H9 (cell line): ENCODE measurements around the gene ZNF445. TPM values are rescaled to one million over a fixed set of nuclear protein-coding genes. Genes with fewer than 3 reads are reported as not detected.

Experiments used
- DNase-seq: peaks from one replicate; pipeline ENCODE4 v3.0.0-alpha.2; 2017
- H2AFZ ChIP-seq: one replicate; pipeline ENCODE4 v1.6.1; 2013; ENCODE audit warnings: mild to moderate bottlenecking, low read length, control low read depth, moderate library complexity
- H2AK5ac ChIP-seq: 2 replicates; pipeline ENCODE4 v1.6.1; 2013; ENCODE audit warnings: low read length, control low read depth, mixed read lengths; ENCODE audit not compliant: insufficient read length
- H2BK120ac ChIP-seq: one replicate; pipeline ENCODE4 v1.6.1; 2013; ENCODE audit warnings: low read depth, mild to moderate bottlenecking, low read length, control low read depth, inconsistent platforms; ENCODE audit not compliant: poor library complexity, severe bottlenecking
- H2BK12ac ChIP-seq: 2 replicates; pipeline ENCODE4 v1.6.1; 2013; ENCODE audit warnings: low read length, control low read depth, mixed read lengths, low read depth; ENCODE audit not compliant: insufficient read length
- H2BK15ac ChIP-seq: 2 replicates; pipeline ENCODE4 v1.6.1; 2013; ENCODE audit warnings: low read depth, low read length, control low read depth
- H2BK20ac ChIP-seq: one replicate; pipeline ENCODE4 v1.6.1; 2013; ENCODE audit warnings: low read depth, mild to moderate bottlenecking, low read length, control low read depth, inconsistent platforms; ENCODE audit not compliant: poor library complexity, severe bottlenecking
- H2BK5ac ChIP-seq: 2 replicates; pipeline ENCODE4 v1.6.1; 2013; ENCODE audit warnings: low read length, control low read depth, mixed read lengths; ENCODE audit not compliant: insufficient read length
- H3K14ac ChIP-seq: 2 replicates; pipeline ENCODE4 v1.6.1; 2013; ENCODE audit warnings: low read length, control low read depth; ENCODE audit not compliant: insufficient read depth
- H3K18ac ChIP-seq: 2 replicates; pipeline ENCODE4 v1.6.1; 2013; ENCODE audit warnings: low read depth, mild to moderate bottlenecking, mixed read lengths, low read length, control low read depth; ENCODE audit not compliant: insufficient read length
- H3K23ac ChIP-seq: 2 replicates; pipeline ENCODE4 v1.6.1; 2013; ENCODE audit warnings: low read length, control low read depth, mixed read lengths, low read depth; ENCODE audit not compliant: insufficient read length
- H3K23me2 ChIP-seq: 2 replicates; pipeline ENCODE4 v1.6.1; 2013; ENCODE audit warnings: low read depth, mild to moderate bottlenecking, mixed read lengths, low read length, control low read depth; ENCODE audit not compliant: insufficient read length, poor library complexity, severe bottlenecking
- H3K27ac ChIP-seq: 2 replicates; pipeline ENCODE4 v1.5.1; 2013; ENCODE audit warnings: low read length, control low read depth, mixed read lengths, low read depth; ENCODE audit not compliant: insufficient read length
- H3K27me3 ChIP-seq: 2 replicates; pipeline ENCODE4 v1.6.1; 2013; ENCODE audit warnings: low read length, control low read depth, inconsistent platforms; ENCODE audit not compliant: insufficient read depth
- H3K4ac ChIP-seq: 2 replicates; pipeline ENCODE4 v1.6.1; 2013; ENCODE audit warnings: low read depth, mild to moderate bottlenecking, control low read depth, inconsistent platforms, low read length, moderate library complexity
- H3K4me1 ChIP-seq: 2 replicates; pipeline ENCODE4 v1.6.1; 2013; ENCODE audit warnings: low read length, control low read depth, inconsistent platforms; ENCODE audit not compliant: insufficient read depth
- H3K4me2 ChIP-seq: 2 replicates; pipeline ENCODE4 v1.6.1; 2013; ENCODE audit warnings: low read length, control low read depth, mixed read lengths; ENCODE audit not compliant: insufficient read length, insufficient read depth
- H3K56ac ChIP-seq: 2 replicates; pipeline ENCODE4 v1.6.1; 2013; ENCODE audit warnings: low read depth, mild to moderate bottlenecking, mixed read lengths, low read length, control low read depth; ENCODE audit not compliant: insufficient read length
- H3K79me1 ChIP-seq: 2 replicates; pipeline ENCODE4 v1.6.1; 2013; ENCODE audit warnings: low read depth, mild to moderate bottlenecking, moderate library complexity, low read length, control low read depth, inconsistent platforms; ENCODE audit not compliant: insufficient read depth, poor library complexity, severe bottlenecking
- H3K79me2 ChIP-seq: 2 replicates; pipeline ENCODE4 v1.6.1; 2013; ENCODE audit warnings: low read length, control low read depth, inconsistent platforms; ENCODE audit not compliant: insufficient read depth
- H3K9ac ChIP-seq: 2 replicates; pipeline ENCODE4 v1.6.1; 2013; ENCODE audit warnings: low read length, control low read depth, mixed read lengths; ENCODE audit not compliant: insufficient read length; ENCODE audit errors: extremely low read depth
- H3K9me3 ChIP-seq: one replicate; pipeline ENCODE4 v1.6.1; 2013; ENCODE audit warnings: low read depth, low read length, inconsistent platforms; ENCODE audit not compliant: control insufficient read depth
- H3T11ph ChIP-seq: one replicate; pipeline ENCODE4 v1.6.1; 2013; ENCODE audit warnings: mild to moderate bottlenecking, low read length, control low read depth, inconsistent platforms
- H4K20me1 ChIP-seq: one replicate; pipeline ENCODE4 v1.6.1; 2013; ENCODE audit not compliant: control insufficient read depth, insufficient read length, insufficient read depth
- H4K5ac ChIP-seq: 2 replicates; pipeline ENCODE4 v1.6.1; 2013; ENCODE audit warnings: low read depth, mild to moderate bottlenecking, mixed read lengths, low read length, control low read depth; ENCODE audit not compliant: insufficient read length
- H4K8ac ChIP-seq: replicated peaks from 2 replicates; pipeline ENCODE4 v1.6.1; 2013; ENCODE audit warnings: low read length, control low read depth, mixed read lengths, low read depth; ENCODE audit not compliant: insufficient read length
- H4K91ac ChIP-seq: 2 replicates; pipeline ENCODE4 v1.6.1; 2013; ENCODE audit warnings: low read depth, mild to moderate bottlenecking, moderate library complexity, mixed read lengths, low read length, control low read depth; ENCODE audit not compliant: insufficient read length
- H3K27ac Mint-ChIP-seq, 3 experiments: 2 replicates in 2 of 3; 3 replicates in 1 of 3; pipeline ENCODE4 v1.8.0; 2020 to 2021; ENCODE audit warnings: mixed read lengths in 3 of 3, mild to moderate bottlenecking in 1 of 3, moderate library complexity in 1 of 3
- H3K27me3 Mint-ChIP-seq: 2 replicates; pipeline ENCODE4 v1.8.0; 2021; ENCODE audit warnings: low read depth, mild to moderate bottlenecking, moderate library complexity, mixed read lengths
- H3K36me3 Mint-ChIP-seq, 3 experiments: 2 replicates in 2 of 3; 3 replicates in 1 of 3; pipeline ENCODE4 v1.8.0; 2020 to 2021; ENCODE audit warnings: low read depth in 3 of 3, mixed read lengths in 3 of 3; ENCODE audit not compliant: insufficient read depth in 1 of 3
- H3K4me1 Mint-ChIP-seq, 2 experiments: 2 replicates each; pipeline ENCODE4 v1.8.0; 2020; ENCODE audit warnings: mixed read lengths in 2 of 2
- H3K4me3 Mint-ChIP-seq, 2 experiments: 2 replicates in 1 of 2; 3 replicates in 1 of 2; pipeline ENCODE4 v1.8.0; 2020 to 2021; ENCODE audit warnings: mild to moderate bottlenecking in 2 of 2, mixed read lengths in 2 of 2, moderate library complexity in 1 of 2
- H3K9me3 Mint-ChIP-seq, 2 experiments: 2 replicates in 1 of 2; 3 replicates in 1 of 2; pipeline ENCODE4 v1.8.0; 2020; ENCODE audit warnings: mild to moderate bottlenecking in 2 of 2, mixed read lengths in 2 of 2, moderate library complexity in 1 of 2
- CTCF ChIP-seq: fragments of 200-600 bp; sonication (generic); conservative IDR thresholded peaks from 3 replicates; pipeline ENCODE4 v1.8.0; 2021; ENCODE audit warnings: antibody characterized with exemption, mild to moderate bottlenecking
- WGBS: extraction: QIAGEN DNeasy Blood & Tissue Kit; methylation state at CpG from one replicate; pipeline ENCODE4 v1.1.7; 2013; ENCODE audit warnings: missing lambda C conversion rate, low lambda C conversion rate, mixed read lengths; ENCODE audit not compliant: insufficient read length; ENCODE audit errors: extremely low coverage; 5-methylcytosine and 5-hydroxymethylcytosine counted together
- total RNA-seq: library from RNA; stranded (reverse); gene quantifications from 2 replicates; pipeline ENCODE4 v1.2.1, GENCODE V29; 2021

ZNF445 gene
- total RNA-seq, 1 experiment from 2014 or later: 26.0 TPM

GRCh38 chr3:44506556-44506955 is 29.1 kb upstream of the ZNF445 start:
- H3K27me3 Mint-ChIP-seq: no peaks in the 10 kb centered on the region

More at GRCh38 chr3:44506556-44506955, 29.1 kb upstream of the ZNF445 start:
- H4K20me1 ChIP-seq: no peaks in the 10 kb centered on the region
- no peak overlapping the region for H2AK5ac ChIP-seq
- peaks cover 14 to 45% (median 39%) of the 10 kb centered on the region in 3 experiments for H3K36me3 Mint-ChIP-seq
- peaks cover 3% of the 10 kb centered on the region for H3K79me1 ChIP-seq
- H3K23ac ChIP-seq: no peak overlapping the region
- no peak overlapping the region for H3T11ph ChIP-seq
- WGBS: no CpG with 5 or more reads among the region's 3 CpGs
- no peak overlapping the region for H3K9ac ChIP-seq
- H3K56ac ChIP-seq: no peak overlapping the region
- no peaks in the 10 kb centered on the region for H3K9me3 ChIP-seq
- H3K79me2 ChIP-seq: peaks cover 7% of the 10 kb centered on the region; the same call in 1 of the 2 replicates
- H3K4me3 Mint-ChIP-seq: no peak overlapping the region
- H3K4me2 ChIP-seq: no peak overlapping the region
- H3K27ac Mint-ChIP-seq: peak overlapping the region in 2 of 3 experiments; percentile 12 to 86; a peak in 1 of 7 replicates
- H3K4ac ChIP-seq: no peak overlapping the region
- H3K27me3 ChIP-seq: no peaks in the 10 kb centered on the region
- no peaks in the 10 kb centered on the region for H3K4me1 ChIP-seq
- H3K27ac ChIP-seq: no peak overlapping the region
- no peak overlapping the region for H2BK12ac ChIP-seq
- H2BK20ac ChIP-seq: no peak overlapping the region
- no peak overlapping the region for H4K5ac ChIP-seq
- no peak overlapping the region for H4K8ac ChIP-seq
- no peak overlapping the region for H3K14ac ChIP-seq
- DNase-seq: no peak
- H3K9me3 Mint-ChIP-seq: peaks cover 17 to 29% of the 10 kb centered on the region in 2 experiments
- no peak overlapping the region for H2BK120ac ChIP-seq
- no peak overlapping the region for H3K18ac ChIP-seq
- H2AFZ ChIP-seq: no peak overlapping the region
- H3K4me1 Mint-ChIP-seq: peaks cover 23 to 30% of the 10 kb centered on the region in 2 experiments
- no peak overlapping the region for H2BK5ac ChIP-seq
- H2BK15ac ChIP-seq: no peak overlapping the region
- H3K23me2 ChIP-seq: no peaks in the 10 kb centered on the region
- no peak for TF ChIP-seq CTCF
- H4K91ac ChIP-seq: no peak overlapping the region
